Naive thymus-derived CD4-positive, alpha-beta T cell (primary cell): ENCODE results near the gene APLP1. TPM values are rescaled to one million over a fixed set of nuclear protein-coding genes. Genes with fewer than 3 reads are reported as not detected.
A peak's percentile ranks its signal among the peaks of the same experiment; 100 is the strongest.

Source experiments
- ATAC-seq: fragments of 150-1000 bp; cut with Tn5 transposase; 2 replicates; pipeline ENCODE4 v1.10.0; 2021; ENCODE audit warnings: mild to moderate bottlenecking, moderate library complexity
- CTCF ChIA-PET: fragments of 350-600 bp; sonication (Branson Sonifier 250); formaldehyde crosslinking; loops from one replicate; lab custom pipeline; 2021; ENCODE audit warnings: antibody characterized with exemption; lab: Charles Lee
- POLR2A ChIA-PET: fragments of 350-600 bp; sonication (Branson Sonifier 250); formaldehyde crosslinking; loops from one replicate; lab custom pipeline; 2021; ENCODE audit warnings: antibody characterized with exemption, inconsistent platforms; lab: Charles Lee
- DNase-seq, 9 donors: peaks; one replicate each; pipeline versions ENCODE4 v3.0.0 to v3.0.0-alpha.2; 2020 to 2022; ENCODE audit warnings: mixed read lengths in 1 of 9
- H3K27ac ChIP-seq: one replicate; pipeline ENCODE4 v1.7.0; 2013; ENCODE audit warnings: mild to moderate bottlenecking, low read depth, low read length, moderate library complexity
- H3K27me3 ChIP-seq, 2 donors: one replicate each; pipeline ENCODE4 v1.7.0; 2013; ENCODE audit warnings: low read length in 2 of 2, mild to moderate bottlenecking in 2 of 2, moderate library complexity in 2 of 2; ENCODE audit not compliant: control insufficient read depth in 2 of 2, insufficient read depth in 2 of 2
- H3K36me3 ChIP-seq, 3 experiments: 1 replicate in 2 of 3; 2 replicates in 1 of 3; pipeline ENCODE4 v1.7.0; 2013; ENCODE audit warnings: low read length in 3 of 3, mild to moderate bottlenecking in 3 of 3, moderate library complexity in 1 of 3; ENCODE audit not compliant: insufficient read depth in 3 of 3, control insufficient read depth in 2 of 3
- H3K4me1 ChIP-seq, 2 donors: one replicate each; pipeline ENCODE4 v1.7.0; 2013; ENCODE audit warnings: low read length in 2 of 2, mild to moderate bottlenecking in 2 of 2, moderate library complexity in 1 of 2; ENCODE audit not compliant: control insufficient read depth in 2 of 2, insufficient read depth in 2 of 2
- H3K4me3 ChIP-seq: 2 replicates; pipeline ENCODE4 v1.7.0; 2013; ENCODE audit warnings: mild to moderate bottlenecking, low read length
- H3K9me3 ChIP-seq, 3 experiments: 1 replicate in 2 of 3; 2 replicates in 1 of 3; pipeline ENCODE4 v1.7.0; 2013; ENCODE audit warnings: low read length in 3 of 3; ENCODE audit not compliant: control insufficient read depth in 2 of 3
- H3K27ac Mint-ChIP-seq, 9 donors: one replicate each; pipeline ENCODE4 v1.8.0; 2020 to 2022; ENCODE audit warnings: mixed read lengths in 9 of 9, mild to moderate bottlenecking in 8 of 9, moderate library complexity in 5 of 9, inconsistent platforms in 2 of 9
- H3K27me3 Mint-ChIP-seq, 5 donors: one replicate each; pipeline ENCODE4 v1.8.0; 2021 to 2022; ENCODE audit warnings: mixed read lengths in 5 of 5, mild to moderate bottlenecking in 1 of 5
- H3K36me3 Mint-ChIP-seq, 5 donors: one replicate each; pipeline ENCODE4 v1.8.0; 2020 to 2022; ENCODE audit warnings: mixed read lengths in 5 of 5, mild to moderate bottlenecking in 3 of 5, inconsistent platforms in 1 of 5
- H3K4me1 Mint-ChIP-seq, 7 donors: one replicate each; pipeline ENCODE4 v1.8.0; 2020 to 2022; ENCODE audit warnings: mixed read lengths in 7 of 7, mild to moderate bottlenecking in 3 of 7, inconsistent platforms in 1 of 7
- H3K4me3 Mint-ChIP-seq, 10 donors: one replicate each; pipeline ENCODE4 v1.8.0; 2020 to 2022; ENCODE audit warnings: mild to moderate bottlenecking in 10 of 10, mixed read lengths in 10 of 10, moderate library complexity in 6 of 10, inconsistent platforms in 2 of 10
- H3K9me3 Mint-ChIP-seq, 11 donors: one replicate each; pipeline ENCODE4 v1.8.0; 2020 to 2022; ENCODE audit warnings: mixed read lengths in 11 of 11, mild to moderate bottlenecking in 4 of 11, inconsistent platforms in 1 of 11, moderate library complexity in 1 of 11
- intact Hi-C, 2 donors: fragments of 100-400 bp; cut with micrococcal nuclease; formaldehyde crosslinking; loops; one replicate each; pipeline ENCODE4 v1.15.1; 2023
- polyA plus RNA-seq, 2 donors: library from polyadenylated mRNA; unstranded; fragments of 300-500 nt; fragmentation: Illumina TruSeq; gene quantifications; one replicate each; pipeline ENCODE4 v1.2.3, GENCODE V29; 2021
- total RNA-seq, 6 experiments: library from RNA in 5 of 6; stranded (reverse) in 5 of 6; gene quantifications; 1 replicate in 5 of 6; 2 replicates in 1 of 6; pipeline ENCODE4 v1.2.3 and lab custom pipeline; 2021 to 2026

APLP1 gene
- total and polyA plus RNA-seq, 7 experiments from 2014 or later: 2.4 TPM; not detected in 6

DNA sequence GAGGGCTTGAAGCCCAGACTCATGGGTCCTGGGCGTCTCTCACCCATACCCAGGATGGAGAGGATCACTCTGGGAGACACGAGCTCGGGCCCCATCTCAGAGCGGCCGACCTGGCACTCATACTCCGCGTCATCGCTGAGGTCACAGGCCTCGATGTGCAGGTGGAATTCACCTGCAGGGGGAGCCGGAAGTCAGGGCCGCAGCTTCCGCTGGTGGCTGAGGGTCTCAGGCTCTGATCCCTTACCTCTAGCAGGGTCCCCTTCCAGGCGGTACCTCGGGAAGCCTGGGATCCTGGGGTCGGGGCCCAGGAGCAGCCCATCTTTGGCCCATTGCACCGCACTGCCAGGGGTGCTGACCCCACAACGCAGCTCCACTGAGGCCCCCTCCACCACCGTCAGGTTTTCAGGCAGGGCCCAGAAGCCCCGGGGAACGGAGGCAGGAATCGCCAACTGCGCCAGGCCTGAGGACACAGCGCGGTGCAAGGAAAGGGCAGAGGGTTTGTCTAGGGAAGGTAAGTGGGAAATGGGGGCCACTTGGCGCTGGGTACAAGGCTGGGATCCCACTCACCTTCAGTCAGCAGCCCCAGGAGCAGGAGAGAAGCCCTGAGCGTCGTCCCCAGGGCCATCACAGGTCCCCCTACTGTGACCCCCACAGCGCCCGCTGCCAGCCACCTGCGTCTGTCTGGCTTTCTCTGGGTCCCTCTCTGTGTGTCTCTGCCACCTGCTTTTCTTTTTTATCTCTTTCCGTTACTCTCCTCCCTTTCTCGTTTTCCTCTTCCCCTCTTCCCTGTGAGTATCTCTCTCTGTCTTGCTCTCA lies 17.0 kb upstream of the APLP1 start:
- Mint-ChIP-seq H3K9me3 (peaks cover 0 to 2% (median 0%) of the 10 kb centered on the region in 11 donors), H3K27ac (peak overlapping the region in 2 of 9 donors; percentile 10 to 49), H3K4me3 (no peak overlapping the region), H3K36me3 (peaks cover 0 to 5% (median 0%) of the 10 kb centered on the region in 5 donors), H3K27me3 (peaks cover 35 to 77% (median 61%) of the 10 kb centered on the region in 5 donors), H3K4me1 (peaks cover 4 to 10% (median 5%) of the 10 kb centered on the region in 7 donors)
- intact Hi-C loops: no loop called here
- Histone ChIP-seq H3K36me3 (no peaks in the 10 kb centered on the region), H3K27ac (no peak overlapping the region), H3K4me1 (peaks cover 3 to 6% of the 10 kb centered on the region in 2 donors), H3K4me3 (no peak overlapping the region), H3K27me3 (peaks cover 0 to 10% of the 10 kb centered on the region in 2 donors), H3K9me3 (no peaks in the 10 kb centered on the region)
- DNase-seq (no peak), ATAC-seq (peak; percentile 42)
- CTCF ChIA-PET: interaction anchor here (0.6 kb wide), 1 partner anchor 159 kb away, joined by 4 read pairs; no protein-coding TSS in a partner anchor
- POLR2A ChIA-PET: no interaction called here

GRCh38 chr19:35852029-35852780 lies 16.2 kb upstream of the APLP1 start, which contains the start of gene NPHS1:
TSS of gene NPHS1 (minus strand) at chr19:35852504. CDS start at chr19:35851837, 667 bp downstream.
- Histone ChIP-seq H3K4me3 (no peak within 1 kb of the TSS), H3K9me3 (no peaks in the 10 kb centered on the region), H3K36me3 (no peaks in the 10 kb centered on the region), H3K27ac (no peak within 1 kb of the TSS), H3K27me3 (peaks cover 0 to 10% of the 10 kb centered on the region in 2 donors), H3K4me1 (peaks cover 3 to 5% of the 10 kb centered on the region in 2 donors)
- H3K36me3 Mint-ChIP-seq: peaks cover 0 to 5% (median 0%) of the 10 kb centered on the region in 5 donors
- peaks cover 0 to 2% (median 0%) of the 10 kb centered on the region in 11 donors for H3K9me3 Mint-ChIP-seq
- H3K27me3 Mint-ChIP-seq: peaks cover 29 to 73% (median 58%) of the 10 kb centered on the region in 5 donors
- POLR2A ChIA-PET: no interaction called here
- intact Hi-C loops: no loop called here
- H3K4me1 Mint-ChIP-seq: peaks cover 0 to 12% (median 6%) of the 10 kb centered on the region in 7 donors
- H3K27ac Mint-ChIP-seq: peak within 1 kb of the TSS in 2 of 9 donors; percentile 10 to 49
- H3K4me3 Mint-ChIP-seq: no peak within 1 kb of the TSS
- CTCF ChIA-PET: no interaction called here
- no peak for DNase-seq
- ATAC-seq: no peak

DNA sequence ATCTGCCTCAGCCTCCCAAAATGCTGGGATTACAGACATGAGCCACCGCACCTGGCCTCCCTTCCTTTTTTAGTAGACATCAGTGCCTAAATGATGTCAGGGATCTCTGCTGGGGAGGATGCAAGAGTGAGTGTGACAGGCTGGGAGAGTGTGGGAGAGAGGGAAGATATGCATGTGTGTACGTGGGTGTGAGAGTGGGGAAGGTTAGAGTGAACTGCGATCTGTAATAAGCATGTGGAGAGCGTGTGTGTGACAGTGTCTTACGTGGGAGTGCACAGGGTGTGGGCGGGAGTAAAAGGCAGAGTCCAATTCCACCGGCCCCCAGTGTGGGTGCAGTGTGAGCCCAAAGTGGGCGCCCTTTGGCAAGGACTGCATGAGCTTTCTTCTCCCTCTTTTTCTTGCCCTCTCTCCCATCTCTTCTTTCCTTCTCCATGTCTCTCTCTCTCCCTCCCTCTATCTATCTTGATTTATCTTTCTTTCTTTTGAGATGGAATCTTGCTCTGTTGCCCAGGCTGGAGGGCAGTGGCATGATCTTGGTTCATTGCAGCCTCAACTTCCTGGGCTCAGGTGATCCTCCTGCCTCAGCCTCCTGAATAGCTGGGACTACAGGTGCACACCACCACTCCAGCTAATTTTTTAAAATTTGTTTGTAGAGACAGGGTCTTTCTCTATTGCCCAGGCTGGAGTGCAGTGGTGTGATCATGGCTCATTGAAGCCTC lies 15.2 kb upstream of the APLP1 start:
- ATAC-seq (no peak), DNase-seq (no peak)
- intact Hi-C loops: no loop called here
- Histone ChIP-seq H3K4me3 (no peak overlapping the region), H3K4me1 (peaks cover 3 to 5% of the 10 kb centered on the region in 2 donors), H3K9me3 (no peaks in the 10 kb centered on the region), H3K27me3 (peaks cover 0 to 7% of the 10 kb centered on the region in 2 donors), H3K36me3 (no peaks in the 10 kb centered on the region), H3K27ac (no peak overlapping the region)
- ChIA-PET CTCF (no interaction called here), POLR2A (no interaction called here)
- Mint-ChIP-seq H3K27me3 (peaks cover 29 to 66% (median 61%) of the 10 kb centered on the region in 5 donors), H3K27ac (no peak overlapping the region), H3K4me1 (peaks cover 0 to 20% (median 6%) of the 10 kb centered on the region in 7 donors), H3K36me3 (peaks cover 0 to 5% (median 0%) of the 10 kb centered on the region in 5 donors), H3K9me3 (peaks cover 0 to 2% (median 0%) of the 10 kb centered on the region in 11 donors), H3K4me3 (no peak overlapping the region)

GRCh38 chr19:35856546-35857149 lies 11.7 kb upstream of the APLP1 start, which contains the start of gene KIRREL2:
TSS of gene KIRREL2 (plus strand) at chr19:35856911. CDS start at chr19:35857120, 209 bp downstream.
- H3K9me3 Mint-ChIP-seq: no peaks in the 10 kb centered on the region
- peaks cover 0 to 20% (median 6%) of the 10 kb centered on the region in 7 donors for H3K4me1 Mint-ChIP-seq
- no peak within 1 kb of the TSS for H3K27ac ChIP-seq
- ATAC-seq (peak; percentile 51), DNase-seq (peak in 5 of 9 donors; percentile 13 to 62 (median 20))
- peaks cover 0 to 9% of the 10 kb centered on the region in 2 donors for H3K27me3 ChIP-seq
- peaks cover 41 to 81% (median 60%) of the 10 kb centered on the region in 5 donors for H3K27me3 Mint-ChIP-seq
- peaks cover 3 to 5% of the 10 kb centered on the region in 2 donors for H3K4me1 ChIP-seq
- ChIA-PET CTCF (interaction anchor here (0.6 kb wide), 1 partner anchor 348 kb away, joined by 3 read pairs; no protein-coding TSS in a partner anchor), POLR2A (interaction anchor here (1.0 kb wide), 1 partner anchor 74 kb away, joined by 3 read pairs; no protein-coding TSS in a partner anchor)
- intact Hi-C loops: no loop called here
- peak within 1 kb of the TSS; percentile 73 to 89 (median 79) for H3K4me3 Mint-ChIP-seq
- peak within 1 kb of the TSS; percentile 56 for H3K4me3 ChIP-seq
- no peaks in the 10 kb centered on the region for H3K9me3 ChIP-seq
- no peaks in the 10 kb centered on the region for H3K36me3 ChIP-seq
- peaks cover 0 to 5% (median 0%) of the 10 kb centered on the region in 5 donors for H3K36me3 Mint-ChIP-seq
- peak within 1 kb of the TSS in 1 of 9 donors; percentile 52 for H3K27ac Mint-ChIP-seq

DNA sequence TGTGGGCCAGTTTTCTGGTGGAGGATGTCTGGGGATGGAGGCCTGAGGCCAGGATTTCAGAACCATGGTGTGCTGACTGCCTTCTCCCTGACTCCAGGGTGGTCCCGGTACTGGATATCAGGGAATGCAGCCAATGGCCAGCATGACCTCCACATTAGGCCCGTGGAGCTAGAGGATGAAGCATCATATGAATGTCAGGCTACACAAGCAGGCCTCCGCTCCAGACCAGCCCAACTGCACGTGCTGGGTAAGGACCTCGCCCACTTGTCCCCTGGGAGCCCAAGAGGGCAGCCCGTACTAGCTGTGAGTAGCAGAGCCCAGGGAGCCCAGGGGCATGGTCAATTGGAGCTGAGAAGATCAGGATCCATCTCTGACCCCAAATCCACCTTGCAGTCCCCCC lies 10.1 kb upstream of the APLP1 start:
- ChIA-PET CTCF (no interaction called here), POLR2A (no interaction called here)
- no peaks in the 10 kb centered on the region for H3K9me3 Mint-ChIP-seq
- H3K4me1 Mint-ChIP-seq: peaks cover 0 to 18% (median 8%) of the 10 kb centered on the region in 7 donors
- Histone ChIP-seq H3K9me3 (no peaks in the 10 kb centered on the region), H3K27ac (no peak overlapping the region), H3K4me3 (no peak overlapping the region), H3K4me1 (peaks cover 3 to 5% of the 10 kb centered on the region in 2 donors), H3K36me3 (no peaks in the 10 kb centered on the region), H3K27me3 (peaks cover 0 to 9% of the 10 kb centered on the region in 2 donors)
- H3K27ac Mint-ChIP-seq: no peak overlapping the region
- ATAC-seq (no peak), DNase-seq (no peak)
- H3K36me3 Mint-ChIP-seq: peaks cover 0 to 5% (median 0%) of the 10 kb centered on the region in 5 donors
- intact Hi-C loops: no loop called here
- peaks cover 40 to 80% (median 57%) of the 10 kb centered on the region in 5 donors for H3K27me3 Mint-ChIP-seq
- H3K4me3 Mint-ChIP-seq: peak overlapping the region in 5 of 10 donors; percentile 34 to 79 (median 37)
